Stimulated activated CD8-positive, alpha-beta memory T cell treated with anti-CD3 and anti-CD28 coated beads, Interleukin-7, amount 100 ng/mL, for 48 hours (primary cell): ENCODE data around the gene MCAM.
A peak's percentile ranks its signal among the peaks of the same experiment; 100 is the strongest.

ENCODE experiments used
- DNase-seq, 2 donors: peaks; one replicate each; pipeline ENCODE4 v3.0.0-alpha.2; 2020; ENCODE audit warnings: low read depth in 1 of 2; ENCODE audit errors: extremely low read depth in 1 of 2

The MCAM gene

GRCh38 chr11:119316729-119317591 lies at the start of gene MCAM:
Gene MCAM (minus strand): TSS chr11:119317130. CDS start chr11:119317101, 29 bp downstream.
- no peak for DNase-seq

GRCh38 chr11:119365071-119365591 lies 48.2 kb upstream of the MCAM start:
- DNase-seq, result no peak

- DNase-seq, result no peak
Measured at GRCh38 chr11:119363851-119364590, 47.1 kb upstream of the MCAM start.

- DNase-seq, result no peak
Measured at GRCh38 chr11:119363081-119363850, 46.3 kb upstream of the MCAM start.

GRCh38 chr11:119362741-119363080 lies 45.8 kb upstream of the MCAM start:
- DNase-seq, result no peak

- no peak for DNase-seq
Measured at GRCh38 chr11:119361941-119362725, 45.2 kb upstream of the MCAM start.

- peak in 1 of 2 donors; percentile 69 for DNase-seq
Measured at GRCh38 chr11:119361056-119361787, 44.3 kb upstream of the MCAM start.

GRCh38 chr11:119359365-119360214 lies 42.7 kb upstream of the MCAM start:
- DNase-seq, result no peak

GRCh38 chr11:119357074-119357473 lies 40.1 kb upstream of the MCAM start:
- no peak for DNase-seq

- DNase-seq, result peak in 1 of 2 donors; percentile 52
Measured at GRCh38 chr11:119356349-119357031, 39.6 kb upstream of the MCAM start.

GRCh38 chr11:119355091-119355843 lies 38.3 kb upstream of the MCAM start:
- DNase-seq, result no peak

- no peak for DNase-seq
Measured at GRCh38 chr11:119352857-119353260, 35.9 kb upstream of the MCAM start.

GRCh38 chr11:119351232-119351631 lies 34.3 kb upstream of the MCAM start:
- DNase-seq, result no peak

GRCh38 chr11:119350302-119350701 lies 33.4 kb upstream of the MCAM start:
- DNase-seq, result no peak

- no peak for DNase-seq
Measured at GRCh38 chr11:119347940-119348605, 31.1 kb upstream of the MCAM start.

- no peak for DNase-seq
Measured at GRCh38 chr11:119347242-119347641, 30.3 kb upstream of the MCAM start.

- no peak for DNase-seq
Measured at GRCh38 chr11:119346605-119347004, 29.7 kb upstream of the MCAM start, which contains the start of gene MFRP. Gene MFRP (minus strand): TSS chr11:119346705. CDS start chr11:119346513, 192 bp downstream.
